Measurements from ENCODE around the gene TGIF1. TPM values are rescaled to one million over a fixed set of nuclear protein-coding genes. Genes with fewer than 3 reads are reported as not detected.
"Not testable (repeated sequence)": the region's sequence is repeated elsewhere in the genome, so short reads cannot be mapped to it uniquely, and the experiment has no call there.

TGIF1 gene
- total RNA-seq, 1 donor, result 56.0 TPM

DNA sequence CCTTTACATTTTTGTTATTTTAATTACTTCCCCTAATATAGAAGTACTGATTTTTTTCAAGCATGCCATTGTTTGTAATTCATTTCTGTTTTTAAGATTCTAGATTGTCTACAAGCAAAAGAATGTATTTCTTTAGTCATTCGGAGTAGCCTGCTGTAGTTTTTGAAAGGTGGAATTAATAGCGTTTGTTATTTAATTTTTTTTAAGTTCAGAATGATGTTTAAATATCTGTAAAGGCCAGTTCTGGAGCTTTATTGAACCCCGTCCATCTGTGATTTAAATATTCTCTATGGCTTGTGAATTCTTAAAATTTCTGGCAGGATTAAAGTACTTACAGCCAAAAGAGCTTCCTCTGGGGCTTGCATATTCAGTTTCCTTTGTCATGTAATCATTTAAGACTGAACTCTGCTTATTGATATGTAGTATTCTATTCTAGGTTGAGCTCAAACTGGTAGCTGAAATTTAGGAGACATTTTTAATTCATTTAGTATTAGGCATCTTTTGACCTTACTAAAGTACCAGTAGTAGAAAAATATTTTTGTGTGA is 5.2 kb downstream of the TGIF1 start:
- no peak for DNase-seq (ENCODE audit: low read depth in 2 of 3, low spot score in 2 of 3)

DNA sequence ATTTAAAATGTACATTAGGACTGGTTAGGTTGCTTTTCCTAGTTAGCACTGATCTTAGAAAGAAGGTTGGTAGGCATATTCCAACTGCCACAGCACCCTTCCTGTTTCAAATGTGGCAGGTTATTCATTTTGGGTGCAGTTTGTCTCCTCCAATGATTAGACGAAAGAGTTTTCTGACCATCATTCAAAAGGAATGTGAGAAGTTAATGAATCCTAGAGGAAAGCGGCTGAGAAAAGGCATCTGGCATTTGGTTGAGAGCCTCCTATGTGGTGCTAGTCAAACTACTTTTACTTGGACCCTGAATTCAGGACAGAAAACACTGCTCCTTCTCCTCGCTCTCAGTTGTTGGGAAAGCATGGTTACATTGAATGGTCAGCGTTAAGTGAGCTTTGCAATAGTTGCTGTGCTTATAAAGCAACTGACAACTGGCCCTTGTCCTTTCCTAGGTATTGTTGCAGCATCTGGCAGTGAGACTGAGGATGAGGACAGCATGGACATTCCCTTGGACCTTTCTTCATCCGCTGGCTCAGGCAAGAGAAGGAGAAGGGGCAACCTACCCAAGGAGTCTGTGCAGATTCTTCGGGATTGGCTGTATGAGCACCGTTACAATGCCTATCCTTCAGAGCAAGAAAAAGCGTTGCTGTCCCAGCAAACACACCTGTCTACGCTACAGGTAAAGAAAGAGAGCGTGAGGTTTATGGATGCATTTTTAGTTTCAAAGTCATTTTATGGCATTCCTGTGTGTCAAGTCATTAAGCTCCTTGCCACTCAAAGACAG is 6.1 kb downstream of the TGIF1 start:
- no peak for DNase-seq (ENCODE audit: low read depth in 2 of 3, low spot score in 2 of 3)

DNA sequence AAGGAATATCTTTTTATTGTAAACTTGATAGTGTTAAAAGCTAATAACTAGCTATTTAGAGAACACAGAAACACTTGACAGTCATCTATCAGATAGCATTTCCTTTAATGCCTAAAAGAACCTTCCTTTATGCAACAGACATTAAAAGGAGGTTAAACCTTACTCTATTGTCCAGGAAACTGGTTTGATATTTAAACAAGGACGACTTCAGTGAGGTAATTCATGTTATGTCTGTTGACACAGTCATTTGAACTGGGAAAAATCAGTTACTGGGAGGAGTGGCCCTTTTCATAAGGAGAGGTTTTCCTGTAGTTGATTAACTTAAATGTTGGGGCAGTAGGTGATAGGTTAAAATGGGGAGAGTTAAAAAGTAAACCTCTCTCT is 6.7 kb downstream of the TGIF1 start:
- DNase-seq (ENCODE audit: low read depth in 2 of 3, low spot score in 2 of 3), result no peak

DNA sequence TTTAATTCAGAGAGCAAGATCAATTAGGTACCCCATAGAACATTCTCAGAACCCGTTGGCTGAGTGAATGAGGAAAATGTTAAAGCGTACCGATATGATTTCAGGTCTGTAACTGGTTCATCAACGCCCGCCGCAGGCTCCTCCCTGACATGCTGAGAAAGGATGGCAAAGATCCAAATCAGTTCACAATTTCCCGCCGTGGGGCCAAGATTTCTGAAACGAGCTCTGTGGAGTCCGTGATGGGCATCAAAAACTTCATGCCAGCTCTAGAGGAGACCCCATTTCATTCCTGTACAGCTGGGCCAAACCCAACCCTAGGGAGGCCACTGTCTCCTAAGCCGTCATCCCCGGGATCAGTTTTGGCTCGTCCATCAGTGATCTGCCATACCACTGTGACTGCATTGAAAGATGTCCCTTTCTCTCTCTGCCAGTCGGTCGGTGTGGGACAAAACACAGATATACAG is 7.3 kb downstream of the TGIF1 start:
- no peak for DNase-seq (ENCODE audit: low read depth in 2 of 3, low spot score in 2 of 3)

DNA sequence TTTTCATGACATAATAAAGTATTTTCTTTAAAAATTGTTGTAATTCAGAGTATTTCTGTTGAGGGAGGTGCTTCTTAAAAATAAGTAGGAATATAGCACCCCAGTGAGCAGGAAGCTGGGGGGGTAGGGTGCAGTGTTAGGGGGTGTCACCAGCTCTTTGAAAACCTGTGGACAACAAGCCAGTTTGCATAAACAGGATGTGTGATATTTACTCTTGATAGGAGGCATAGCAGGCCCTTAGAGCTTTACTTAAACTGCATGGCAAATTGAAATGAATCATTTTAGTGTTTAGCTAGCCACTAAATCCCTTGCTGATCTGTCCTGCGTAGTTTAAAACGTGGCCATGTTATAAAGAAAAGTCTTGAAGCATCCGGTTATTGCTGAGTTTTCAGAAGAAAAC is 8.4 kb downstream of the TGIF1 start:
- DNase-seq (ENCODE audit: low read depth in 2 of 3, low spot score in 2 of 3), result no peak

DNA sequence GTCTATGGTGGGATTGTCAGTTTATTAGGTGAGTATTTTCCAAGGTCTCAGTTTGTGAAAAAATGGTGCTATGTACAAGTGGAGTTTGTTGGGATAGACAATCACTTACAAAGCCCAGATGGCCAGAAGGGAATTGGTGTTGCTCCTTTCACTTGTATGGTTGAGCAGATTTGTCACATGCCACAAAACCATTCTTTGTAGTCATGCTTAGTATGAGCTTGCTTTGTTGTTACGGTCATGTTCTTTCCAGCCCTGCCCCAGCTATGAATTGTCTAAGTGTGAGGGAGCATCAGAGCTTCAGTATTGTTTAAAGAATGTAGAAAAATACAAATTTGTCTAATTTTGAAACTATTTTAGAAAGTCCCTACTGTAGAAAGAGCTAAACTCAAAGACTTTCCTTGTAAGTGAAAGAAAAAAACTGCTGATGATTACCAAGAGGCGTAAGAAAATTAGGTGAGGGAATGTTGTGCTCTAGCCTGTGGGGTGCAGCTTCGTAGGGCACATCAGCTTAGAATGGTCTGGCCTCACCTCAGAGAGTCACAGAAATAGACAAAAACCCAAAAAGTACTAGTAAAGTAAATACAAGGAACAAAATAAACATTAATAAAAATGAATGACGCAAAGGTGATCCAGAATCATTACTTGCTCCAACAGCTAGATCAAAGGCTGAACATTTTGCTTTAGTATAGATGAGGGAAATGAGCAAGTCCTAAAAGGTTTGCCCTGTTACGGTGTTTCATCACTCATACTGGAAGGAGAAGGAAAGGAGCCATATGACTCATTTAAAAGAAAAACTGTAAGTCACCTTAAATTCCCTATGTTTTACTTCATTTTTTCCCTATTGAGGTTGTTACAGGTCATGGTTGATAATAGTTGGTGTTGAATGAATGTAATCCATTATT is 9.2 kb downstream of the TGIF1 start:
- no peak for DNase-seq (ENCODE audit: low read depth in 2 of 3, low spot score in 2 of 3)

DNA sequence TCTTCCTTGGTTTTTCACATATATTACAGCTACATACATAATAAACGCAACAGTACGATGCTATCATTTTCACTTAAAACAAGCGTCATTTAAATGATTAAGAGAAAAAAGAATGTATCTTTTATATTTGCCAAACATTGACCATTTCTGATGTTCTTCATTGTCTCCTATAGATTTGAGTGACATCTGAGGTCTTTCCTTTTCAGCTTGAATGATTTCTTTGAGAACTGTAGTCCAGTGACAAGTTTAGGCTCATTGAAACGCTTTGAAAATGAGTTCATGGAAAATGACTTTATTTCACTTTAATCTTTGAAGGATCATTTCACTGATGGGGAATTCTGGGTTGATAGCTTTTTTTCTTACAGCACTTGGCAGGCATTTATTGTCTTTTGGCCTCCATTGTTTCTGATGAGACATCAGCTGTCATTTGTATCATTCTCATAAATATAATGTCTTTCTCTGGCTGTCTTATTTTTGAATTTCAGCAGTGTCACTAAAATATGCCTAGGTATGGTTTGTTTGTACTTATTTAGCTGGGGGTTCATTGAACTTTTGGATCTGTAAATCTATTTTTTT is 10.9 kb downstream of the TGIF1 start:
- DNase-seq (ENCODE audit: low read depth in 2 of 3, low spot score in 2 of 3), result no peak

DNA sequence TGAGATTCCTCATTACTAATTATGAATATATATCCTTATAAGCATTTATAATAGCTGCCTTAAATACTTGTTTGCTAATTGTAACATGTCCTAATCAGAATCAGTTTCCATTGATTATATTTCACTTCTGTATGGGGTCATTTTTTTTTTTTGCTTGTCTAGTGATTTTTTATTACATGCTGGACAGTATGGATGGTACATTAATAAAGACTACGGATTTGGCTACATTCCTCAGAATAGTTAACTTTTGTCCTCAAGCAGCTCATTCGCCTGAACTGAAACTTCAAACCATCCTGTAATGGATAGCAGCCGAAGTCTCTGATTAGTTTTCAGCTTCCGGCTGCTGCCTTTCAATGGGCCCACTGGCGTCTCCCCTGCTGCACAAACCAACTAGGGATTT is 11.7 kb downstream of the TGIF1 start:
- no peak for DNase-seq (ENCODE audit: low read depth in 2 of 3, low spot score in 2 of 3)

DNA sequence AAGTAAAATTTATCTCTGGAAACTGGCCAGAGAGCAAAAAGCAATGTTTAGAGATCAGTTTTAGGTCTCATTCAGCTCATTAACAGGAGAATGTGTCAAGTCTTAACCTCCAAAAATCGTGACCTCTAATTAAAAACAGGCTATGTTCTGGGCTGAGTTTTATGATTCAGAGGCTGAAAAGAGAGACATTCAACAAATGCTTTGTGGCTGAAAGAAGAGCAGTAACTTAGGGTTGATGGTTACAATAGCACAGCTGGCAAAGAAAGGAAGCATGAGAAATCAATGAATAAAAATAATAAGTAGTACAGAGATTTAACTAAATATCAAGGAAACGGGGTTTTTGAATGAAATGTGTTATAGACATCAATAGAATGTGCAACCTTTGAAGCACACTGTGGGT is 13.1 kb downstream of the TGIF1 start:
- no peak for DNase-seq (ENCODE audit: low read depth in 2 of 3, low spot score in 2 of 3)

DNA sequence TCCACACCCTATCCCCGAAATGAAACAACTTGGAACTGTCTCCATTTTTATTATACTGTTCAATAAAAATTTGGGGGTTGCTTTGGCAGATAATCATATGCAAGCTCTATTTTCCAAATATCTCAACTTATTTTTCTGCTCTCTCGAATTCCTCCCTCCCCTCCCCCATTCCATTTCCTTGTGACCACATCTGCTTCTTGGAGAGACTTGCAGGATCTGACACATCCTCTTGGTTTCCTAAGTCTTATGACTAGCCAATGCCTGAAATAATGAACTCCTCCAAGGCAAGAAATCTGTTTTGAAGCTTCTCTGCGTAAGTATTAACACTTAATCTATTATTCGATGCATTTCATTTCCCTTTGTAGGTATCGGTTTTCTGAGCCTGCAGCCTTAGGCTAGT is 16.1 kb downstream of the TGIF1 start:
- DNase-seq (ENCODE audit: low read depth in 2 of 3, low spot score in 2 of 3), result no peak

DNA sequence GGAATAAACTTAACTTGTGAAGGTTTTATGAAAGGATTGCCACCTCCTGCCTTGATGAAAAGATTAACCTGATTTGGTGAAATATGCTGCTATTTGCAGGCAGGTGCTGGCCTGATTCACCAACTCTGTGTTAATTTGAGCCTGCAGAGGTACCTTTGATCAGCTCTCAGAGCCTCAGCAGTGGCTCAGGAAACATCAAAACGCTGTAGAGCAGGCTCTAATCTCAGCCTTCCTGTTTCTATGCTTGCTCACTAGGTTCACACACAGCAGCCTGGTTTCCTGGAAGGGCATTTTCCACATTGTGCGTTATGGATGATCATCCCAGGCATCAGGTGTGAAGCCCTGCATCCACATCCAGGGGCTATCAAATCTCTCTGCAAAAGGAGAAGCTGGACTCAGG is 16.9 kb downstream of the TGIF1 start:
- DNase-seq (ENCODE audit: low read depth in 2 of 3, low spot score in 2 of 3), result no peak

DNA sequence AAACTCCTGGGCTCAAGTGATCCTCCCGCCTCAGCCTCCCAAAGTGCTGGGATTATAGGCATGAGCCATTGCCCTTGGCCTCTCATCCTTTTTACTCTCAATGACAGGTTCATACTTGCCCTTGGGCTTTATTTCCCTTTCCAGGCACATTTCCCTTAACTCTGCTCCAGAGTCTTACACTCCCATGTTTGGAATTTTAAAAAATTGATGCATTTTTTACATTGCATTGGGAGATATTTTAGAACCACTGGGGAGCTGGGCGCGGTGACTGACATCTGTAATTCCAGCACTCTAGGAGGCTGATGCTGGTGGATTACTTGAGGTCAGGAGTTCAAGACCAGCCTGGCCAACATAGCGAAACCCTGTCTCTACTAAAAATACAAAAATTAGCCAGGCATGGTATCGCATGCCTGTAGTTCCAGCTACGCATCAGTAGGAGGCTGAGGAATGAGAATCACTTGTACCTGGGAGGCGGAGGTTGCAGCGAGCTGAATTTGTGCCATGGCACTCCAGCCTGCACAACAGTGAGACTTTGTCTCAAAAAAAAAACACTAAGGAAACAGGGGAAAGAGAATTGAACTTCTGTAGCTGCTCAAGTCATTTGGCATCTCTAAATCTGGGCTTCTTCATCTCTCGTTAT is 18.2 kb downstream of the TGIF1 start:
- DNase-seq (ENCODE audit: low read depth in 2 of 3, low spot score in 2 of 3), result no peak

DNA sequence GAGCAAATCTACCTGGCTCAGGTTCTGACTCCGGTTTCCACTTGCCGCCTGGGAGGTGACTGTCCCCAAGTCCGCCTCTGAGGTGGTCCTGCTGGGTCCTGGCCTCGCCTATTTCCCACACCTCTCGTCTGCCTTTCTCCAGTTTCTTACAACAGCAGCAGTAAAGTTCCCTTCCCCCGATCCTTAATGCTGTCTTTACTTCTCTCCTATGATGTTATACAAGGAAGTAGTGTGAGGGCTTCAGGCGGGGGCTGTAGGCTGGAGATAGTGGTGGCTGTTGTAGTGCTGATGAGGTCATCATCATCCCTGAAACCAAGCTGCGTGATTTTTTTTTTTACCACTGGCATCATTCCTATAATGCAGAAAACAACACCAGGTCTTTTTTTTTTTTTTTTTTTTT is 18.9 kb downstream of the TGIF1 start:
- peak in 1 of 3 donors; percentile 51 for DNase-seq (ENCODE audit: low read depth in 2 of 3, low spot score in 2 of 3)

DNA sequence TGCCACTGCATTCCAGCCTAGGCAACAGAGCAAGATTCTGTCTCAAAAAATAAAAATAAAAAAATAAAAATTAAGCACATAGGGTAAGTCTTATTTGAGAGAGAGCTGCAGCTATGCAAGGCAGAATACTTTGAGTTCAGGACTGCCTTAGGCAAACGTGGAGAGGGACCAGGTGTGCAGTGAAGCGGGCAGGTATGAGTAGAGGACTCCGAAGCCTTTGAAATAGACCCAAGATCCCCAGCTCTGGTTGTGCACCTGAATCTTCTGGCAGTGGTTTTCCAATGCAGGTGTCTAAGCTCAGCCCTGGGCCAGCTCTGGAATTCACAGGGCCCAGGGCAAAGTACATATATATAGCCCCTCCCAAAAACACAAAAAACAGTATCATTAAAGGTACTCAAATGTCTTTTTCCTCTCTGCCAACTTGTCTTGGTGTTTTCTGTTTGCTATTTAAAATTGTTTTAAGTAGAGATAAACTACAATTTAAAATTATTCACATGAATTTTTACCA is 21.2 kb downstream of the TGIF1 start:
- no peak for DNase-seq (ENCODE audit: low read depth in 2 of 3, low spot score in 2 of 3)

DNA sequence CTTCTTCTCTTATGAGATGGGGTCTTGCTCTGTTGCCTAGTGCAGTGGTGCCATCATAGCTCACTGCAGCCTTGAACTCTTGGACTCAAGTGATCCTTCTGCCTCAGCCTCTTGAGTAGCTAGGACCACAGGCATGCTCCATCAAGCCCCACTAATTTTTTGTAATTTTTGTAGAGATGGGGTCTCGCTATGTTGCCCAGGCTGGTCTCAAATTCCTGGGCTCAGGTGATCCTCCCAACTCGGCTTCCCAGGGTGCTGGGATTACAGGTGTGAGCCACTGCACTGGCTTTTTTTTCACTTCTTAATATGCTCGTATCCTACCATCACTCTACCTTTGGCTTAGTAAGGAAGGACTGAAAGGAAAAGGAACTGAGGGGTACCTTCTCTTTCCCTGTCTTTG is 22.1 kb downstream of the TGIF1 start:
- DNase-seq (ENCODE audit: low read depth in 2 of 3, low spot score in 2 of 3), result not testable (repeated sequence)

DNA sequence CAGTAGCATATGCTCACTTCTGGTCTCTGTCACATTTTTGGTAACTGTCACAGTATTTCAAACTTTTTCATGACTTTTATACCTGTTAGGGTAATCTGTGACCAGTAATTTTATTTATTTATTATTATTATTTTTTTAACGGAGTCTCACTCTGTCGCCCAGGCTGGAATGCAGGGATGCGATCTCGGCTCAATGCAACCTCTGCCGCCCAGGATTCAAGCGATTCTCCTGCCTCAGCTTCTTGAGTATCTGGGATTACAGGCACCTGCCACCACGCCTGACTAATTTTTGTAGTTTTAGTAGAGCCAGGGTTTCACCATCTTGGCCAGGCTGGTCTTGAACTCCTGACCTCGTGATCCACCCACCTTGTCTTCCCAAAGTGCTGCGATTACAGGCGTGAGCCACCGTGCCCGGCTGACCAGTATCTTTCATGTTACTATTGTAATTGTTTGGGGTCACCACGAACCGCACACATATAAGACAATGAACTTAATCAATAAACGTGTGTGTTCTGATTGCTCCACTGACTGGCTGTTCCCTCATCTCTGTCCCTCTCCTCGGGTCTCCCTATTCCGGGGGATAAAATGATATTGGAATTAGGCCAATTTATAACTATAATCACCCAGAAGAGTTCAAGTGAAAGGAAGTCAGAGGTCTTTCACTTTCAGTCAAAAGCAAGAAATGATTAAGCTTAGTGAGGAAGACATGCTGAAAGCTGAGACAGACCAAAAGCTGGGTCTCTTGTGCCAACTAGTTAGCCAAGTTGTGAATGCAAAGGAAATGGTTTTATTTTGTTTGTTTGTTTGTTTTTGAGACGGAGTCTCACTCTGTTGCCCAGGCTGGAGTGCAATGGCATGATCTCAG is 22.9 kb downstream of the TGIF1 start:
- DNase-seq (ENCODE audit: low read depth in 2 of 3, low spot score in 2 of 3), result no peak

DNA sequence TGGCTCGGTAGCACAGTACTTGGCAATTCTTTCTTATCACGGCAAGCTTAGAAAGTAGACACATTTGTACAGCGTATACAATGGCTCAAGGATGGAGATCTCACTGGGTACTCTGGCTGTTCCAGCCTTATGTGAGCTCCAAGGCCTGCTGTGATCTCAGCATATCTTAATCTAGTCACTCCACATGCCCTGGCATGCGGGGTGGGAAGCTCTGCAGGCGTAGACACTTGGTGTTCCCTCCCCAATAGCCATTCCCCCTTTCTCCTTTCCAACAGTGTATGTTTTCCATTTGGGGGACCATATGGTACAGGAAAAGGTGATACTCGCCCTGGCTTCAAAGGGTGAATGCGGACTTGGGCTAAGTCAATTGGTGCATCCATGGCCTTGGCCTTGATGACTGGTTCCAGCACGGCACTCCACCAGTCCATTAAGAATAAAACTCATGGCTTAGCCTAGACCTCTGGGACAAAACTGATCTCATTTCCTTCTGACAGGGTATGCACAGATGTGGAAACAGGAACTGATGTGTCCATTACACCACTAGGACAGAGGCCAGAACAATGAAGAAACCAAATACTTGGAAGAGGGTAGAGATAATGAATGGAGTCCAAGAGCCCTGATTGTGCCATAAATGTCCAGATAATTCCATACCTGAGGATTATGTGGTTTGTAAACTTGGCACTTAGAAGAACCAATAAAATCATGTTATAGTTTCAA is 28.4 kb downstream of the TGIF1 start:
- no peak for DNase-seq (ENCODE audit: low read depth in 2 of 3, low spot score in 2 of 3)

DNA sequence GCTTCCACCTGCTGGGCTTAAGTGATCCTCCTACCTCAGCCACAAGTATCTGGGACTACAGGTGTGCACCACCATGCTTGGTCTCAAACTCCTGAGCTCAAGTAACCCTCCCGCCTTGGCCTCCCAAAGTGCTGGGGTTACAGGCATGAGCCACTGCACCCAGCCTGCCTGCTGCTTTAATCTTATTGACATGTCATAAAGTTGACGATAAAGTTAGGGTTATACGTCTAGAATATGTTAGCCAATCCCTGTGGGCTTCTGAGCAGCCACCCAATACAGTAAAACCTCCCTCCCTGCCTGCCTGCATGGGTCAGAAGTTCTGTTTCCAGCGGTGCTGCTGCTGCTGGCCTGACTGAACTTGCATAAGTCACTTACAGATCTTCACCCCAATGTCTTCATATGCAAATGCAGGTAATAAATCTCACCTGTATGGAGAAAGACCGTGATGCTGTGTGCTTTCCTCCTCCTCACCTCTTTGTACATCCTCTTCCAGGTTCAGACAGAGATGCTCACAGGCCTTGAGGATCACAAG is 30.1 kb downstream of the TGIF1 start:
- no peak for DNase-seq (ENCODE audit: low read depth in 2 of 3, low spot score in 2 of 3)

All from hematopoietic multipotent progenitor cell (in vitro differentiated cells).